H1 (cell line): Measurements from ENCODE around the gene SYNDIG1. TPM values are rescaled to one million over a fixed set of nuclear protein-coding genes. Genes with fewer than 3 reads are reported as not detected.

Experiments
- TEAD4 ChIP-seq: IDR thresholded peaks from 2 replicates; pipeline ENCODE4 v1.6.1; 2012; ENCODE audit warnings: low read depth, low read length, inconsistent platforms, mixed read lengths
- polyA plus RNA-seq, 7 experiments: library from polyadenylated mRNA; depleted of rRNA in 3 of 7; stranded (reverse) in 5 of 7; unstranded in 2 of 7; fragments of >200 nt in 5 of 7; fragments of 200-250 nt in 2 of 7; gene quantifications; 1 replicate in 5 of 7; 2 replicates in 1 of 7; 4 replicates in 1 of 7; pipeline versions ENCODE4 v1.2.1 to v1.2.3, GENCODE V29; 2011 to 2013; ENCODE audit warnings: missing spikeins in 2 of 7, mixed read lengths in 2 of 7
- total RNA-seq: library from RNA; stranded (reverse); fragmentation: NEBNext Ultra II Directional; extraction: Animal tissue kit (Norgen Biotek cat#: 25700); gene quantifications from 2 replicates; pipeline ENCODE4 v1.2.1, GENCODE V29; 2021
- TF ChIP-seq, protein P1 (sequence below): fragments of 300-600 bp; sonication (generic); IDR thresholded peaks from 2 replicates; pipeline ENCODE4 v1.7.1; 2012; ENCODE audit warnings: low read length, moderate library complexity, mild to moderate bottlenecking, inconsistent platforms; ENCODE audit not compliant: insufficient replicate concordance

Gene SYNDIG1
- total and polyA plus RNA-seq, 2 of the 8 experiments (the other 6 are each of a cell fraction or from before 2014, with no cell fraction given): 6.5 to 7.8 TPM

DNA sequence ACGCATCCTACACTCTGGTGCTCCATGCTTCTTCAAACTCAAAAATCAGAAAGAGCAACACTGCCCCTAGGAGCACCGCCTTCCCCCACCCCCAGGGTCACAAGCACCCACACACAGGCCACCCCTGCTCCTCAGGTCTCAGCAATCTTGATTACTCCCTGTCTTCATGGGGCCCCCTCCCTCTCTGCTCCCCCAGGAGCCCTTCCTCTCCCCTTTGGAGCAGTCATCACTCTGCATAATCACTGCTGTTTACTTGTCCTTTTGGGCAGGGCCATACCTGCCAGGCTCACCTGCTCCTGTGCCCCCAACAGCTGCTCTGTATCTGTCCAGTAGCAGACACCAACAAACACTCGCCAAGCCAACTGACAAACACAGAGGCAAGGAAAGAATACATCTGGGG lies 7.6 kb upstream of the SYNDIG1 start (continued):
- TF ChIP-seq, protein P1, sequence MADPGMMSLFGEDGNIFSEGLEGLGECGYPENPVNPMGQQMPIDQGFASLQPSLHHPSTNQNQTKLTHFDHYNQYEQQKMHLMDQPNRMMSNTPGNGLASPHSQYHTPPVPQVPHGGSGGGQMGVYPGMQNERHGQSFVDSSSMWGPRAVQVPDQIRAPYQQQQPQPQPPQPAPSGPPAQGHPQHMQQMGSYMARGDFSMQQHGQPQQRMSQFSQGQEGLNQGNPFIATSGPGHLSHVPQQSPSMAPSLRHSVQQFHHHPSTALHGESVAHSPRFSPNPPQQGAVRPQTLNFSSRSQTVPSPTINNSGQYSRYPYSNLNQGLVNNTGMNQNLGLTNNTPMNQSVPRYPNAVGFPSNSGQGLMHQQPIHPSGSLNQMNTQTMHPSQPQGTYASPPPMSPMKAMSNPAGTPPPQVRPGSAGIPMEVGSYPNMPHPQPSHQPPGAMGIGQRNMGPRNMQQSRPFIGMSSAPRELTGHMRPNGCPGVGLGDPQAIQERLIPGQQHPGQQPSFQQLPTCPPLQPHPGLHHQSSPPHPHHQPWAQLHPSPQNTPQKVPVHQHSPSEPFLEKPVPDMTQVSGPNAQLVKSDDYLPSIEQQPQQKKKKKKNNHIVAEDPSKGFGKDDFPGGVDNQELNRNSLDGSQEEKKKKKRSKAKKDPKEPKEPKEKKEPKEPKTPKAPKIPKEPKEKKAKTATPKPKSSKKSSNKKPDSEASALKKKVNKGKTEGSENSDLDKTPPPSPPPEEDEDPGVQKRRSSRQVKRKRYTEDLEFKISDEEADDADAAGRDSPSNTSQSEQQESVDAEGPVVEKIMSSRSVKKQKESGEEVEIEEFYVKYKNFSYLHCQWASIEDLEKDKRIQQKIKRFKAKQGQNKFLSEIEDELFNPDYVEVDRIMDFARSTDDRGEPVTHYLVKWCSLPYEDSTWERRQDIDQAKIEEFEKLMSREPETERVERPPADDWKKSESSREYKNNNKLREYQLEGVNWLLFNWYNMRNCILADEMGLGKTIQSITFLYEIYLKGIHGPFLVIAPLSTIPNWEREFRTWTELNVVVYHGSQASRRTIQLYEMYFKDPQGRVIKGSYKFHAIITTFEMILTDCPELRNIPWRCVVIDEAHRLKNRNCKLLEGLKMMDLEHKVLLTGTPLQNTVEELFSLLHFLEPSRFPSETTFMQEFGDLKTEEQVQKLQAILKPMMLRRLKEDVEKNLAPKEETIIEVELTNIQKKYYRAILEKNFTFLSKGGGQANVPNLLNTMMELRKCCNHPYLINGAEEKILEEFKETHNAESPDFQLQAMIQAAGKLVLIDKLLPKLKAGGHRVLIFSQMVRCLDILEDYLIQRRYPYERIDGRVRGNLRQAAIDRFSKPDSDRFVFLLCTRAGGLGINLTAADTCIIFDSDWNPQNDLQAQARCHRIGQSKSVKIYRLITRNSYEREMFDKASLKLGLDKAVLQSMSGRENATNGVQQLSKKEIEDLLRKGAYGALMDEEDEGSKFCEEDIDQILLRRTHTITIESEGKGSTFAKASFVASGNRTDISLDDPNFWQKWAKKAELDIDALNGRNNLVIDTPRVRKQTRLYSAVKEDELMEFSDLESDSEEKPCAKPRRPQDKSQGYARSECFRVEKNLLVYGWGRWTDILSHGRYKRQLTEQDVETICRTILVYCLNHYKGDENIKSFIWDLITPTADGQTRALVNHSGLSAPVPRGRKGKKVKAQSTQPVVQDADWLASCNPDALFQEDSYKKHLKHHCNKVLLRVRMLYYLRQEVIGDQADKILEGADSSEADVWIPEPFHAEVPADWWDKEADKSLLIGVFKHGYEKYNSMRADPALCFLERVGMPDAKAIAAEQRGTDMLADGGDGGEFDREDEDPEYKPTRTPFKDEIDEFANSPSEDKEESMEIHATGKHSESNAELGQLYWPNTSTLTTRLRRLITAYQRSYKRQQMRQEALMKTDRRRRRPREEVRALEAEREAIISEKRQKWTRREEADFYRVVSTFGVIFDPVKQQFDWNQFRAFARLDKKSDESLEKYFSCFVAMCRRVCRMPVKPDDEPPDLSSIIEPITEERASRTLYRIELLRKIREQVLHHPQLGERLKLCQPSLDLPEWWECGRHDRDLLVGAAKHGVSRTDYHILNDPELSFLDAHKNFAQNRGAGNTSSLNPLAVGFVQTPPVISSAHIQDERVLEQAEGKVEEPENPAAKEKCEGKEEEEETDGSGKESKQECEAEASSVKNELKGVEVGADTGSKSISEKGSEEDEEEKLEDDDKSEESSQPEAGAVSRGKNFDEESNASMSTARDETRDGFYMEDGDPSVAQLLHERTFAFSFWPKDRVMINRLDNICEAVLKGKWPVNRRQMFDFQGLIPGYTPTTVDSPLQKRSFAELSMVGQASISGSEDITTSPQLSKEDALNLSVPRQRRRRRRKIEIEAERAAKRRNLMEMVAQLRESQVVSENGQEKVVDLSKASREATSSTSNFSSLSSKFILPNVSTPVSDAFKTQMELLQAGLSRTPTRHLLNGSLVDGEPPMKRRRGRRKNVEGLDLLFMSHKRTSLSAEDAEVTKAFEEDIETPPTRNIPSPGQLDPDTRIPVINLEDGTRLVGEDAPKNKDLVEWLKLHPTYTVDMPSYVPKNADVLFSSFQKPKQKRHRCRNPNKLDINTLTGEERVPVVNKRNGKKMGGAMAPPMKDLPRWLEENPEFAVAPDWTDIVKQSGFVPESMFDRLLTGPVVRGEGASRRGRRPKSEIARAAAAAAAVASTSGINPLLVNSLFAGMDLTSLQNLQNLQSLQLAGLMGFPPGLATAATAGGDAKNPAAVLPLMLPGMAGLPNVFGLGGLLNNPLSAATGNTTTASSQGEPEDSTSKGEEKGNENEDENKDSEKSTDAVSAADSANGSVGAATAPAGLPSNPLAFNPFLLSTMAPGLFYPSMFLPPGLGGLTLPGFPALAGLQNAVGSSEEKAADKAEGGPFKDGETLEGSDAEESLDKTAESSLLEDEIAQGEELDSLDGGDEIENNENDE: no peak
- no peak for TF ChIP-seq TEAD4
